ENCODE results near the gene MRAS. TPM values are rescaled to one million over a fixed set of nuclear protein-coding genes. Genes with fewer than 3 reads are reported as not detected.
"Not testable (repeated sequence)": the region's sequence is repeated elsewhere in the genome, so short reads cannot be mapped to it uniquely, and the experiment has no call there.

MRAS gene
- total and polyA plus RNA-seq, 11 donors = 112 to 413 (median 252) TPM

DNA sequence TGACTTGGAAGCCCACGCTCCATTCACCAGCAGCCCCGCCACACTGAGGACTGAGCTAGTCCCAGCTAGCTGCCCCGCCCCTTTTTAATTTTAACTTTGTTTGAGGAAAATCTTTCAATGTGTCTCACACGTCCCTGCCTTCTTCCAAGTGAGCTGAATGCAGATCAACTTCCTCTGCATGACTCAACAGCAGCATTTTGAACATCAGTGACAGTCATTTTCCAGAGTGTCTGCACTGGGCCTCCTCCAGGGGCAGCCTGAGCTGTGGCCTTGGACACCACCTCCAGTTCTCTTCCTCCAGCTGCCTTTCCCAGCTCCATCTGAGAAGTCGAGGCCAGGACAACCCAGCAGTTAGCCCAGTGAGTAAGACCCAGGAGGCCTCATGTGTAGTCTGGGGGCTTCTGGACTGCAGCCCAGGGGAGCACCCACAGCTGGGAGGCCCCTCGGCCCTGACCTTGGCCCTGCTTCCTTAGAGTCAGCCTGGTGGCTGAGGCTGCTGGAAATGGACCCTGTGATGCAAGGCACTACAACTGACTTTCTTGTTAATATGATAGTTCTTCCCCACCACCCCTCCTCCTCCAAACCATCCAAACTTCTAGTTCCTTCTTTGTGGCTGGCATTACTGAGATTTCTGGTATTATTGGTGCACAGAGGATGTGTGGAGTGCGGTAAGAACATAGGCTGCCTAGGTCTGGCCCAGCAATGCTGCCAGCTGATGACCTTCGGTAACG is 64.6 kb downstream of the MRAS start:
- Histone ChIP-seq H3K4me3 (no peak overlapping the region), H3K27me3 (no peaks in the 10 kb centered on the region), H3K27ac (peak overlapping the region in 2 of 12 donors; percentile 11 to 32), H3K9me3 (no peaks in the 10 kb centered on the region), H3K4me1 (peaks cover 0 to 24% (median 5%) of the 10 kb centered on the region in 12 donors), H3K36me3 (no peaks in the 10 kb centered on the region)
- ATAC-seq (peak in 2 of 4 donors; percentile 37 to 45), DNase-seq (no peak)
- intact Hi-C loops (cut with DNase I) = loop anchor here in 1 of 10 donors (10.0 kb wide), 1 partner anchor 512 kb away; no protein-coding TSS in a partner anchor
- TF ChIP-seq, protein P1, sequence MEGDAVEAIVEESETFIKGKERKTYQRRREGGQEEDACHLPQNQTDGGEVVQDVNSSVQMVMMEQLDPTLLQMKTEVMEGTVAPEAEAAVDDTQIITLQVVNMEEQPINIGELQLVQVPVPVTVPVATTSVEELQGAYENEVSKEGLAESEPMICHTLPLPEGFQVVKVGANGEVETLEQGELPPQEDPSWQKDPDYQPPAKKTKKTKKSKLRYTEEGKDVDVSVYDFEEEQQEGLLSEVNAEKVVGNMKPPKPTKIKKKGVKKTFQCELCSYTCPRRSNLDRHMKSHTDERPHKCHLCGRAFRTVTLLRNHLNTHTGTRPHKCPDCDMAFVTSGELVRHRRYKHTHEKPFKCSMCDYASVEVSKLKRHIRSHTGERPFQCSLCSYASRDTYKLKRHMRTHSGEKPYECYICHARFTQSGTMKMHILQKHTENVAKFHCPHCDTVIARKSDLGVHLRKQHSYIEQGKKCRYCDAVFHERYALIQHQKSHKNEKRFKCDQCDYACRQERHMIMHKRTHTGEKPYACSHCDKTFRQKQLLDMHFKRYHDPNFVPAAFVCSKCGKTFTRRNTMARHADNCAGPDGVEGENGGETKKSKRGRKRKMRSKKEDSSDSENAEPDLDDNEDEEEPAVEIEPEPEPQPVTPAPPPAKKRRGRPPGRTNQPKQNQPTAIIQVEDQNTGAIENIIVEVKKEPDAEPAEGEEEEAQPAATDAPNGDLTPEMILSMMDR (IDR thresholded peaks at IDR 0.05) = no peak
- no peak for TF ChIP-seq POLR2A (IDR thresholded peaks at IDR 0.05)
- 60 to 74% (median 68%) methylated on average over 9 of the region's 9 CpGs for WGBS, 4 donors

DNA sequence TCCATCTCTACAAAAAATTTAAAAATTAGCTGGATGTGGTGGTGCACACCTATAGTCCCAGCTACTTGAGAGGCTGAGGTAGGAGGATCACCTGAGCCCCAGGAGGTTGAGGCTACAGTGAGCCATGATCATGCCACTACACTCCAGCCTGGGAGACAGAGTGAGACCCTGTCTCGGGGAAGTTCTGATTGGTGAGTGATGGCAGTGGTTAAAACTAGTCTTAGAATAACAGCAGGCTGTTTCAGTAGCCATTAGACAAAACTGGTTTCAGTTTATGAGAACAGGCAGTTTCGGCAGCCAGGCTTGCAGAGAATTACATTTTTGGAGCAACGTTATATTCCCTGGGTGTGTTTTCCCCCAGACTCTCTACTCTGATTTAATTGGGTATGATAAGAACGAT is 67.9 kb downstream of the MRAS start:
- not testable (repeated sequence) for ATAC-seq, H3K9me3 ChIP-seq, H3K4me3 ChIP-seq, DNase-seq, H3K36me3 ChIP-seq, H3K27me3 ChIP-seq, H3K27ac ChIP-seq
- 80 to 87% (median 85%) methylated on average over 4 of the region's 4 CpGs for WGBS, 4 donors
- H3K4me1 ChIP-seq = peaks cover 0 to 24% (median 5%) of the 10 kb centered on the region in 12 donors
- intact Hi-C loops (cut with DNase I) = loop anchor here in 8 of 10 donors (2.0 to 10.0 kb wide), 5 partner anchors 79 to 509 kb away; no protein-coding TSS in a partner anchor

DNA sequence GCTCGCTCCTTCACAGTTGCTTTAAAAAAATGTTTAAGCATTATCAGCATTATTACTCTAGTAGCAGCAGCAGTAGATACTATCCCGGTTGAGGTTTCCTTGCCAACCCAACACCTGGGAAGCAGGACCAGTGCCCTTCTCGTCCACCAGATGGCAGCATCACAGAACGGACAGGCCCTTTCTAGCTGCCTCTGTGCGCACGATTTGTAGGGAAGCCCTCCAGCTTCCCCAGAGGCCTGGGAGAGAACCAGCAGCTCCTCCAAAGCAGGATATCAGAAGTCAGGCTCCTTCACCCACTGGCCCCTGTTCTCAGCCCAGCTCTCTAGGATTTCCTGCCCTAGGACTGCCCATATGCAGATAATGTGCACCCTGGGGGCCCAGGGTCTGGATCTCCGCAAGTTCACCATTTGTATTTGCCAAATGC is 69.2 kb downstream of the MRAS start:
- H3K9me3 ChIP-seq = no peaks in the 10 kb centered on the region
- no peaks in the 10 kb centered on the region for H3K27me3 ChIP-seq
- H3K27ac ChIP-seq = no peak overlapping the region
- peak; percentile 65 to 86 (median 85) for ATAC-seq
- H3K36me3 ChIP-seq = no peaks in the 10 kb centered on the region
- peak; percentile 72 to 85 (median 76) for DNase-seq
- peaks cover 0 to 18% (median 5%) of the 10 kb centered on the region in 12 donors for H3K4me1 ChIP-seq
- H3K4me3 ChIP-seq = no peak overlapping the region
- WGBS, 4 donors = 16 to 17% (median 17%) methylated on average over 7 of the region's 7 CpGs
- intact Hi-C loops (cut with DNase I) = loop anchor here in 8 of 10 donors (2.0 to 10.0 kb wide), 5 partner anchors 80 to 507 kb away; no protein-coding TSS in a partner anchor
- TF ChIP-seq, protein P1 (IDR thresholded peaks at IDR 0.05) = peak; percentile 82 to 99 (median 89)
- TF ChIP-seq POLR2A (IDR thresholded peaks at IDR 0.05) = no peak

DNA sequence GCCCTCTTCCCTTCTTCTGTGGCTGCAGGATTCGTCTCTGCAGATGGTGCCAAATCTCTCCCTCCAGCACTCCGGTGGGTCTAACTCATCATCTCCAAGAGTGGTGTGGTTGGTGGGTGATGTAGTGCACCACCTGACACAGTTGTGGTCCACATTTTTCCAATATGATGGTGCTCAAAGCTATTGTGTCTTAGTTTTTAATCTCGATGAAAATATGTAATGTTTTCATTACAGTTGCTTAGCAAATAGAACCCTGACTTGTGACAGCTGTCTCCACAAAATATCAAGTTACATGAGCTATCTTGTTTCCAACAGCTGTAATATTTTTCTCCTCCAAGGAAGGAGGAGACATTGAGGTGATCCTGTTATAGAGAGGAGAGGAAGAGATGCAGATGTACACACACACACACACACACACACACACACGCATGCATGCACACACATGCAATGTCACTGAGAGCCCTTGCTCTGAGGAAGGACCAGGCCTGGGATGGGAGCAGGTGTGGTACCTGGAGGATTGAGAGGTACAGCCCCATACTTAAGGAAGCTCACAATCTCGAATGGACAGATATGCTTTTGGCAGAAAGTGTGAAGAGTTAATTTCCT is 70.3 kb downstream of the MRAS start:
- Histone ChIP-seq H3K36me3 (no peaks in the 10 kb centered on the region), H3K27ac (no peak overlapping the region), H3K4me1 (peaks cover 0 to 6% (median 0%) of the 10 kb centered on the region in 12 donors), H3K27me3 (no peaks in the 10 kb centered on the region), H3K4me3 (no peak overlapping the region), H3K9me3 (no peaks in the 10 kb centered on the region)
- 67 to 79% (median 72%) methylated on average over 5 of the region's 5 CpGs for WGBS, 4 donors
- intact Hi-C loops (cut with DNase I) = loop anchor here in 8 of 10 donors (5.0 to 10.0 kb wide), 4 partner anchors 81 to 506 kb away; no protein-coding TSS in a partner anchor
- TF ChIP-seq POLR2A (IDR thresholded peaks at IDR 0.05) = no peak
- TF ChIP-seq, protein P1 (IDR thresholded peaks at IDR 0.05) = no peak
- ATAC-seq (no peak), DNase-seq (no peak)
